GM12878 (cell line): ENCODE results near the gene LAMB4. TPM values are rescaled to one million over a fixed set of nuclear protein-coding genes. Genes with fewer than 3 reads are reported as not detected.

Experiments used
- ATAC-seq: fragments of 200-7000 bp; cut with Tn5 transposase; 3 replicates; pipeline ENCODE4 v1.9.1; 2020; ENCODE audit warnings: mild to moderate bottlenecking, moderate library complexity
- BruUV-seq: library from RNA; stranded (reverse); fragments of 400-500 nt; replicated peaks from 2 replicates; lab custom pipeline; 2021; lab: Mats Ljungman, UMichigan
- CTCF ChIA-PET: fragments of 300-600 bp; sonication (Branson Sonifier 250); formaldehyde crosslinking; extraction: SDS; loops from one replicate; lab custom pipeline; 2021; ENCODE audit warnings: inconsistent platforms; lab: Yijun Ruan, JAX
- POLR2A ChIA-PET: fragments of 350-600 bp; formaldehyde crosslinking; extraction: SDS; loops from one replicate; lab custom pipeline; 2021; ENCODE audit warnings: inconsistent platforms; lab: Charles Lee
- RAD21 ChIA-PET: fragments of 300-600 bp; sonication (Branson Sonifier 250); formaldehyde crosslinking; loops from one replicate; lab custom pipeline; 2023; ENCODE audit warnings: antibody characterized with exemption; ENCODE audit not compliant: unreplicated experiment; lab: Charles Lee
- SMC1A ChIA-PET: fragments of 300-600 bp; sonication (Branson Sonifier 250); formaldehyde crosslinking; loops from one replicate; lab custom pipeline; 2023; ENCODE audit not compliant: unreplicated experiment, uncharacterized antibody; lab: Charles Lee
- DNase-seq: peaks from one replicate; pipeline ENCODE4 v3.0.0-alpha.2; 2011; ENCODE audit warnings: low read depth, low spot score
- FAIRE-seq: peaks from 3 replicates; lab custom pipeline; 2011; peaks lifted over from hg19 to GRCh38; lab: Jason Lieb, UNC
- H2AFZ ChIP-seq: 2 replicates; pipeline ENCODE4 v1.6.0; 2011; ENCODE audit warnings: low read depth, low read length, control low read depth; ENCODE audit not compliant: control insufficient read depth
- H3K27ac ChIP-seq: 2 replicates; pipeline ENCODE4 v1.5.1; 2011; ENCODE audit warnings: control low read depth; ENCODE audit not compliant: control insufficient read depth, insufficient read depth
- H3K27me3 ChIP-seq, 2 experiments: replicated peaks in 1 of 2; 2 replicates each; pipeline versions ENCODE4 v1.6.0 to v1.6.1; 2011; ENCODE audit warnings: low read length in 1 of 2; ENCODE audit not compliant: control insufficient read depth in 2 of 2, insufficient read depth in 2 of 2
- H3K36me3 ChIP-seq, 2 experiments: 2 replicates each; pipeline ENCODE4 v1.5.1; 2011; ENCODE audit warnings: low read length in 1 of 2; ENCODE audit not compliant: control insufficient read depth in 2 of 2, insufficient read depth in 2 of 2
- H3K4me1 ChIP-seq: 2 replicates; pipeline ENCODE4 v1.6.1; 2011; ENCODE audit warnings: mild to moderate bottlenecking, low read length, moderate library complexity, mixed read lengths; ENCODE audit not compliant: control insufficient read depth, insufficient read depth
- H3K4me2 ChIP-seq: 2 replicates; pipeline ENCODE4 v1.6.0; 2011; ENCODE audit warnings: control low read depth; ENCODE audit not compliant: control insufficient read depth, insufficient read depth
- H3K4me3 ChIP-seq: fragments of 200-600 bp; sonication (generic); 2 replicates; pipeline ENCODE4 v1.5.1; 2016
- H3K79me2 ChIP-seq: 2 replicates; pipeline ENCODE4 v1.6.0; 2011; ENCODE audit warnings: low read length; ENCODE audit not compliant: control insufficient read depth, insufficient read depth
- H3K9ac ChIP-seq: 2 replicates; pipeline ENCODE4 v1.8.0; 2011; ENCODE audit warnings: low read length, control low read depth, mixed read lengths; ENCODE audit not compliant: control insufficient read depth, insufficient read depth
- H3K9me3 ChIP-seq: replicated peaks from 3 replicates; pipeline ENCODE4 v1.5.1; 2011; ENCODE audit warnings: mild to moderate bottlenecking, low read length; ENCODE audit not compliant: control insufficient read depth, insufficient read depth
- H4K20me1 ChIP-seq: 2 replicates; pipeline ENCODE4 v1.6.0; 2011; ENCODE audit not compliant: control insufficient read depth, insufficient read depth
- ATF7 ChIP-seq: fragments of 450-650 bp; IDR thresholded peaks from 2 replicates; pipeline ENCODE4 v1.6.1; 2016; ENCODE audit warnings: low read depth, mild to moderate bottlenecking
- CTCF ChIP-seq, 3 experiments: IDR thresholded peaks in 2 of 3; conservative IDR thresholded peaks in 1 of 3; 2 replicates each; pipeline ENCODE4 v1.5.1; 2011; ENCODE audit warnings: low read depth in 3 of 3, low read length in 3 of 3, mild to moderate bottlenecking in 3 of 3, control low read depth in 2 of 3, moderate library complexity in 2 of 3, inconsistent platforms in 1 of 3, mixed read lengths in 1 of 3; ENCODE audit not compliant: control insufficient read depth in 2 of 3, insufficient read depth in 1 of 3; ENCODE audit errors: extremely low read depth in 1 of 3
- EGR1 ChIP-seq, 2 experiments: IDR thresholded peaks; 1 replicate in 1 of 2; 2 replicates in 1 of 2; pipeline ENCODE4 v1.6.1; 2011 to 2012; ENCODE audit warnings: low read depth in 2 of 2, low read length in 2 of 2, borderline replicate concordance in 1 of 2, mild to moderate bottlenecking in 1 of 2, moderate library complexity in 1 of 2
- EP300 ChIP-seq, 2 experiments: fragments of 150-350 bp in 1 of 2; IDR thresholded peaks; 2 replicates each; pipeline ENCODE4 v1.6.1; 2011 to 2012; ENCODE audit warnings: low read depth in 2 of 2, low read length in 2 of 2, borderline replicate concordance in 1 of 2, improper control_type of control experiment in 1 of 2, inconsistent platforms in 1 of 2; ENCODE audit not compliant: control insufficient read depth in 1 of 2
- ETV6 ChIP-seq, 2 experiments: fragments of 450-650 bp in 1 of 2; IDR thresholded peaks in 1 of 2; conservative IDR thresholded peaks in 1 of 2; 2 replicates each; pipeline ENCODE4 v1.6.1; 2014; ENCODE audit warnings: antibody characterized with exemption in 1 of 2, borderline replicate concordance in 1 of 2, low read depth in 1 of 2, mild to moderate bottlenecking in 1 of 2, moderate library complexity in 1 of 2
- EZH2 ChIP-seq: IDR thresholded peaks from 2 replicates; pipeline ENCODE4 v1.6.1; 2012; ENCODE audit warnings: low read depth, mild to moderate bottlenecking, control low read depth, inconsistent platforms, low read length, borderline replicate concordance; ENCODE audit not compliant: control insufficient read depth
- HDAC2 ChIP-seq: fragments of 200-600 bp; sonication (generic); IDR thresholded peaks from 2 replicates; pipeline ENCODE4 v1.6.1; 2017
- HDAC6 ChIP-seq: fragments of 200-600 bp; sonication (generic); IDR thresholded peaks from one replicate; pipeline ENCODE4 v1.8.0; 2017; ENCODE audit warnings: antibody characterized with exemption; ENCODE audit not compliant: unreplicated experiment
- RCOR1 ChIP-seq: conservative IDR thresholded peaks from 2 replicates; pipeline ENCODE4 v1.6.1; 2012; ENCODE audit warnings: low read depth, low read length, improper control_type of control experiment
- SMARCA5 ChIP-seq: fragments of 450-650 bp; IDR thresholded peaks from 2 replicates; pipeline ENCODE4 v1.6.1; 2017; ENCODE audit warnings: mild to moderate bottlenecking
- SP1 ChIP-seq: IDR thresholded peaks from one replicate; pipeline ENCODE4 v1.6.1; 2011; ENCODE audit warnings: low read depth, low read length
- SREBF2 ChIP-seq: IDR thresholded peaks from 2 replicates; pipeline ENCODE4 v1.6.1; 2012; ENCODE audit warnings: mild to moderate bottlenecking, low read length
- SUPT20H ChIP-seq: IDR thresholded peaks from 2 replicates; pipeline ENCODE4 v1.6.1; 2011; ENCODE audit warnings: low read depth, mild to moderate bottlenecking, low read length, moderate library complexity, borderline replicate concordance; ENCODE audit not compliant: control insufficient read depth
- TAF1 ChIP-seq: IDR thresholded peaks from 2 replicates; pipeline ENCODE4 v1.6.1; 2011; ENCODE audit warnings: mild to moderate bottlenecking, low read depth, low read length, borderline replicate concordance
- ZBED1 ChIP-seq: IDR thresholded peaks from 2 replicates; pipeline ENCODE4 v1.6.1; 2016; ENCODE audit warnings: borderline replicate concordance
- ZNF207 ChIP-seq: fragments of 450-650 bp; IDR thresholded peaks from 2 replicates; pipeline ENCODE4 v1.6.1; 2014; ENCODE audit warnings: antibody characterized with exemption, mild to moderate bottlenecking, borderline replicate concordance
- ZNF274 ChIP-seq: IDR thresholded peaks from one replicate; pipeline ENCODE4 v1.8.0; 2011; ENCODE audit not compliant: insufficient read length, insufficient read depth
- ZNF622 ChIP-seq: fragments of 450-650 bp; IDR thresholded peaks from 2 replicates; pipeline ENCODE4 v1.6.1; 2017; ENCODE audit warnings: mild to moderate bottlenecking, inconsistent platforms
- WGBS: methylation state at CpG from one replicate; pipeline ENCODE4 v1.1.6; 2016; ENCODE audit warnings: low lambda C conversion rate; ENCODE audit not compliant: insufficient replicate concordance, insufficient coverage; ENCODE audit errors: missing lambda C conversion rate; 5-methylcytosine and 5-hydroxymethylcytosine counted together
- in situ Hi-C: fragments of 300-500 bp; cut with MboI; formaldehyde crosslinking; loops from 9 replicates; pipeline ENCODE4 v1.14.3; 2018; ENCODE audit warnings: mixed read lengths
- intact Hi-C: fragments of 100-400 bp; cut with micrococcal nuclease; formaldehyde crosslinking; loops from one replicate; pipeline ENCODE4 v1.14.2; 2022; ENCODE audit not compliant: unreplicated experiment
- polyA plus RNA-seq, 11 experiments: library from polyadenylated mRNA; depleted of rRNA in 4 of 11; unstranded in 6 of 11; stranded (reverse) in 5 of 11; fragments of >200 nt; fragmentation: Nextera tagmentation in 4 of 11; fragmentation: Illumina TruSeq in 1 of 11; extraction: Ambion mirVana in 4 of 11; extraction: Trizol in 1 of 11; gene quantifications; 1 replicate in 1 of 11; 2 replicates in 10 of 11; pipeline versions ENCODE4 v1.2.1 to v1.2.3, GENCODE V29; 2011 to 2016; ENCODE audit warnings: inconsistent platforms in 2 of 11, missing spikeins in 2 of 11, low read depth in 1 of 11
- total RNA-seq, 4 experiments: library from RNA; depleted of rRNA in 3 of 4; stranded (reverse); fragments of >200 nt in 3 of 4; fragmentation: Illumina TruSeq in 1 of 4; extraction: Trizol in 1 of 4; gene quantifications; 2 replicates each; pipeline versions ENCODE4 v1.2.1 to v1.2.3, GENCODE V29; 2013 to 2021
- TF ChIP-seq, protein P1 (sequence below): fragments of 450-650 bp; IDR thresholded peaks from 2 replicates; pipeline ENCODE4 v1.6.1; 2017; ENCODE audit warnings: mild to moderate bottlenecking
- TF ChIP-seq, protein P2 (sequence below): fragments of 450-650 bp; IDR thresholded peaks from 2 replicates; pipeline ENCODE4 v1.6.1; 2017; ENCODE audit warnings: borderline replicate concordance

The LAMB4 gene
- total and polyA plus RNA-seq, 10 of the 15 experiments (the other 5 are each of a cell fraction or from before 2014, with no cell fraction given): 0.04 to 0.06 TPM; not detected in 8

DNA sequence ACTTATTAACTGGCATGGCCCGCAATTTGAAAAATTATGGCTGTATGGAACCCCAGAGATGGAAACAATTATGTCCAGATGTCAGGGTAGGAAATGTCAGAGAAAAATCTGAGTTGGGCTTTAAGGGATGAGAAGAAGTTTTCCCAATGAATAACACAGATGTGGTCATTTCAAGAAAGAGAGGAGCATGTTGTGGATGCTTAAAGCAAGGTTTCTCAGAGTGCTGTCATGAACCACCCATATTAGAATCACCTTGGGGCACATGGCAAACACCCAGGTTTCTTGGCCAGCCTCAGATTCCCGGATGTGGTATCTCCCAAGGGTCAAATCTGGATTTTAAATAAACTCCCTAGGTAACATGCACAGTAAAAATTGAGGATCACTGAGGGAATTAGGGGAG, 43.6 kb downstream of the LAMB4 start (continued):
- no peak for TF ChIP-seq EZH2
- TF ChIP-seq, protein P1, sequence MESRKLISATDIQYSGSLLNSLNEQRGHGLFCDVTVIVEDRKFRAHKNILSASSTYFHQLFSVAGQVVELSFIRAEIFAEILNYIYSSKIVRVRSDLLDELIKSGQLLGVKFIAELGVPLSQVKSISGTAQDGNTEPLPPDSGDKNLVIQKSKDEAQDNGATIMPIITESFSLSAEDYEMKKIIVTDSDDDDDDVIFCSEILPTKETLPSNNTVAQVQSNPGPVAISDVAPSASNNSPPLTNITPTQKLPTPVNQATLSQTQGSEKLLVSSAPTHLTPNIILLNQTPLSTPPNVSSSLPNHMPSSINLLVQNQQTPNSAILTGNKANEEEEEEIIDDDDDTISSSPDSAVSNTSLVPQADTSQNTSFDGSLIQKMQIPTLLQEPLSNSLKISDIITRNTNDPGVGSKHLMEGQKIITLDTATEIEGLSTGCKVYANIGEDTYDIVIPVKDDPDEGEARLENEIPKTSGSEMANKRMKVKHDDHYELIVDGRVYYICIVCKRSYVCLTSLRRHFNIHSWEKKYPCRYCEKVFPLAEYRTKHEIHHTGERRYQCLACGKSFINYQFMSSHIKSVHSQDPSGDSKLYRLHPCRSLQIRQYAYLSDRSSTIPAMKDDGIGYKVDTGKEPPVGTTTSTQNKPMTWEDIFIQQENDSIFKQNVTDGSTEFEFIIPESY: no peak
- TF ChIP-seq ZNF274: no peak
- TF ChIP-seq, protein P2, sequence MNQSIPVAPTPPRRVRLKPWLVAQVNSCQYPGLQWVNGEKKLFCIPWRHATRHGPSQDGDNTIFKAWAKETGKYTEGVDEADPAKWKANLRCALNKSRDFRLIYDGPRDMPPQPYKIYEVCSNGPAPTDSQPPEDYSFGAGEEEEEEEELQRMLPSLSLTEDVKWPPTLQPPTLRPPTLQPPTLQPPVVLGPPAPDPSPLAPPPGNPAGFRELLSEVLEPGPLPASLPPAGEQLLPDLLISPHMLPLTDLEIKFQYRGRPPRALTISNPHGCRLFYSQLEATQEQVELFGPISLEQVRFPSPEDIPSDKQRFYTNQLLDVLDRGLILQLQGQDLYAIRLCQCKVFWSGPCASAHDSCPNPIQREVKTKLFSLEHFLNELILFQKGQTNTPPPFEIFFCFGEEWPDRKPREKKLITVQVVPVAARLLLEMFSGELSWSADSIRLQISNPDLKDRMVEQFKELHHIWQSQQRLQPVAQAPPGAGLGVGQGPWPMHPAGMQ: no peak
- no peak for TF ChIP-seq SP1

DNA sequence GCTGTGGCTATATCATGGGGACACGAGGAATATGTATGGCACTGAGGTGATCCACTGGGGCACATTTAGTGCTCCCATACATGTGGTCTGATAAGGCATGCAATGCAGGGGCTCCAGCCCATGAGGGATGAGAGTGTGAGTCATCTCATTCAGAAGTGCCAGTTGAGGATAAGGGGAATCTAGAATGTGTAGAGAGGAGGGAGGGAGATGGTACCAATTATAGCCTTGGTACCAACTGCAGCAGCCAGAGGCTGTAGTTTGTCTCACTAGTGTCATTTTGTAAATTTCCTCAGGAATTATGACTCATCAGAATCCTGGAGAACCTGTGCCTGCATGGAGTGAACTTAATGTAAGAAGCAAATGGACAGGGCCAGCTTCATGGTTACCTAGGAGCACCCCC, 46.2 kb downstream of the LAMB4 start:
- Histone ChIP-seq H3K36me3 (no peaks in the 10 kb centered on the region), H3K9me3 (no peaks in the 10 kb centered on the region), H3K4me2 (no peak overlapping the region), H2AFZ (no peak overlapping the region), H3K4me3 (no peak overlapping the region), H4K20me1 (no peaks in the 10 kb centered on the region), H3K27me3 (no peaks in the 10 kb centered on the region), H3K27ac (no peak overlapping the region), H3K79me2 (no peaks in the 10 kb centered on the region), H3K4me1 (no peaks in the 10 kb centered on the region), H3K9ac (no peak overlapping the region)
- TF ChIP-seq SMARCA5 (no peak), TAF1 (no peak), SREBF2 (no peak), ZNF207 (no peak), EGR1 (IDR thresholded peaks at IDR 0.05; ENCODE audit: borderline replicate concordance in 1 of 2, low read depth in 2 of 2, low read length in 2 of 2) (no peak), ZNF622 (no peak), ETV6 (conservative IDR thresholded peaks at IDR 0.05 in 1 of 2, IDR thresholded peaks at IDR 0.05 in 1 of 2; ENCODE audit: borderline replicate concordance in 1 of 2, low read depth in 1 of 2) (no peak), ZBED1 (no peak), EP300 (IDR thresholded peaks at IDR 0.05; ENCODE audit: borderline replicate concordance in 1 of 2, control insufficient read depth in 1 of 2, low read depth in 2 of 2, low read length in 2 of 2) (no peak), ATF7 (no peak), HDAC6 (no peak), CTCF (IDR thresholded peaks at IDR 0.05 in 2 of 3, conservative IDR thresholded peaks at IDR 0.05 in 1 of 3; ENCODE audit: control insufficient read depth in 2 of 3, extremely low read depth in 1 of 3, insufficient read depth in 1 of 3, low read depth in 3 of 3, low read length in 3 of 3) (no peak), RCOR1 (no peak), HDAC2 (no peak), SUPT20H (no peak)
- RAD21 ChIA-PET: no interaction called here
- in situ Hi-C loops: no loop called here
- WGBS: 7% methylated on average over 1 of the region's 1 CpG
- BruUV-seq: no TSS peak
- DNase-seq: no peak
- no peak for FAIRE-seq
- CTCF ChIA-PET: no interaction called here
- SMC1A ChIA-PET: no interaction called here
- ATAC-seq: no peak
- POLR2A ChIA-PET: interaction anchor here (0.8 kb wide), 1 partner anchor 880 kb away, joined by 6 read pairs; no protein-coding TSS in a partner anchor
- intact Hi-C loops: no loop called here
